ENCODE measurements around the gene FLAD1.

FLAD1 gene

DNA sequence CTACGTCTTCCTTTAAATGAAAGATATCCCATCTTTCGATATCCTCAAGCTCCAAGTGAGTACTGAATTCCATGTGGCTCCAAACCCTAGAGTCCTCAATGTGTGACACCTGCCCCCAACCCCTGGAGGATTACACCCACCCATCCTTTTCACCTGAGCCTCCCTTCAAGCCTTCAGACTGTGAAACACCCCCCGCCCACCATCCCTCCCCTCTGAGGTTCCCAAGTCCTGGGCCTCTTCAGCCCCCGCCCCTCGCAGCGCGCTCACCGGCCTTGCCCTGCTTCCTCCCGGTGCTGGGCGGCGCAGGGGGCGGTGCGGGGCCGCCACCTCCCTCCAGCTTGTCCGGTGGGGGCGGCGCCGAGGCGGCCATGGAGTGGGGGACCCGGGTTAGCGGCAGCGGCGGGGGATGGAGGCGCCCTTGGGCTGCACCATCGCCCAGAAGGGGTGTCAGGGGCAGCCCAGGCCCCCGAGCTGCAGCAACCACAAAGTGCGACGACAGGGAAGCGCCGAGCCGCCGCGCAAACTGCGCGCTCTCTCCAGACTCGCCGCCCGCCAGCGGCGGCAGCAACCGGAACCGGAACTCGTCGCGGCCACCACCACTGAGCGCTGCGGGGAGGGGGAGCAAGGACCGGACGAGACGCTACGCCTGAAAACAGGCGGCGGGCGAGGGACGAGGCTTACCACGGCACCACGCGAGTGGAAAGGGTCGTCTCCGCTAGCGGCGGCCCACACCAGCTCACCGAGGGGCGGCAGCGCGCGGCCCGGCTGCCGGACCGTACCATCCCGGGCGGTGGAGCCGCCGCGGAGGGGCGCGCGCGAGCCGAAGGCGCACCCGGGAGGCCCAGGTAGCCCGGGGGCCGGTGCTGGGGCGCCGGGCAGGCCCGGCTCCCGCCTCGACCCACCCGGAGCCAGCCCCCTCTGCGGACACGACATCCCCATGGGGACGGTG is 21.7 kb upstream of the FLAD1 start, which contains the start of gene PYGO2 (continued):
- TF ChIP-seq, protein P1, sequence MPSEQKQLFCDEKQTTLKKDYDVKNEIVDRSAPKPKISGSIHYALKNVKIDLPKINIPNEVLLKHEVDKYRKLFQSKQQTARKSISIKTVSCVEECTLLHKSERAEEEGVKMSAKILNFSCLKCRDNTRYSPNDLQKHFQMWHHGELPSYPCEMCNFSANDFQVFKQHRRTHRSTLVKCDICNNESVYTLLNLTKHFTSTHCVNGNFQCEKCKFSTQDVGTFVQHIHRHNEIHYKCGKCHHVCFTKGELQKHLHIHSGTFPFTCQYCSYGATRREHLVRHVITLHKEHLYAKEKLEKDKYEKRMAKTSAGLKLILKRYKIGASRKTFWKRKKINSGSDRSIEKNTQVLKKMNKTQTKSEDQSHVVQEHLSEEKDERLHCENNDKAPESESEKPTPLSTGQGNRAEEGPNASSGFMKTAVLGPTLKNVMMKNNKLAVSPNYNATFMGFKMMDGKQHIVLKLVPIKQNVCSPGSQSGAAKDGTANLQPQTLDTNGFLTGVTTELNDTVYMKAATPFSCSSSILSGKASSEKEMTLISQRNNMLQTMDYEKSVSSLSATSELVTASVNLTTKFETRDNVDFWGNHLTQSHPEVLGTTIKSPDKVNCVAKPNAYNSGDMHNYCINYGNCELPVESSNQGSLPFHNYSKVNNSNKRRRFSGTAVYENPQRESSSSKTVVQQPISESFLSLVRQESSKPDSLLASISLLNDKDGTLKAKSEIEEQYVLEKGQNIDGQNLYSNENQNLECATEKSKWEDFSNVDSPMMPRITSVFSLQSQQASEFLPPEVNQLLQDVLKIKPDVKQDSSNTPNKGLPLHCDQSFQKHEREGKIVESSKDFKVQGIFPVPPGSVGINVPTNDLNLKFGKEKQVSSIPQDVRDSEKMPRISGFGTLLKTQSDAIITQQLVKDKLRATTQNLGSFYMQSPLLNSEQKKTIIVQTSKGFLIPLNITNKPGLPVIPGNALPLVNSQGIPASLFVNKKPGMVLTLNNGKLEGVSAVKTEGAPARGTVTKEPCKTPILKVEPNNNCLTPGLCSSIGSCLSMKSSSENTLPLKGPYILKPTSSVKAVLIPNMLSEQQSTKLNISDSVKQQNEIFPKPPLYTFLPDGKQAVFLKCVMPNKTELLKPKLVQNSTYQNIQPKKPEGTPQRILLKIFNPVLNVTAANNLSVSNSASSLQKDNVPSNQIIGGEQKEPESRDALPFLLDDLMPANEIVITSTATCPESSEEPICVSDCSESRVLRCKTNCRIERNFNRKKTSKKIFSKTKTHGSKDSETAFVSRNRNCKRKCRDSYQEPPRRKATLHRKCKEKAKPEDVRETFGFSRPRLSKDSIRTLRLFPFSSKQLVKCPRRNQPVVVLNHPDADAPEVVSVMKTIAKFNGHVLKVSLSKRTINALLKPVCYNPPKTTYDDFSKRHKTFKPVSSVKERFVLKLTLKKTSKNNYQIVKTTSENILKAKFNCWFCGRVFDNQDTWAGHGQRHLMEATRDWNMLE (tag by site-specific recombination; conservative IDR thresholded peaks at IDR 0.05; ENCODE audit: low read depth) = 0 out of 2 replicates have a peak, but pooled peaks have one; percentile 12
- TF ChIP-seq, protein P2, sequence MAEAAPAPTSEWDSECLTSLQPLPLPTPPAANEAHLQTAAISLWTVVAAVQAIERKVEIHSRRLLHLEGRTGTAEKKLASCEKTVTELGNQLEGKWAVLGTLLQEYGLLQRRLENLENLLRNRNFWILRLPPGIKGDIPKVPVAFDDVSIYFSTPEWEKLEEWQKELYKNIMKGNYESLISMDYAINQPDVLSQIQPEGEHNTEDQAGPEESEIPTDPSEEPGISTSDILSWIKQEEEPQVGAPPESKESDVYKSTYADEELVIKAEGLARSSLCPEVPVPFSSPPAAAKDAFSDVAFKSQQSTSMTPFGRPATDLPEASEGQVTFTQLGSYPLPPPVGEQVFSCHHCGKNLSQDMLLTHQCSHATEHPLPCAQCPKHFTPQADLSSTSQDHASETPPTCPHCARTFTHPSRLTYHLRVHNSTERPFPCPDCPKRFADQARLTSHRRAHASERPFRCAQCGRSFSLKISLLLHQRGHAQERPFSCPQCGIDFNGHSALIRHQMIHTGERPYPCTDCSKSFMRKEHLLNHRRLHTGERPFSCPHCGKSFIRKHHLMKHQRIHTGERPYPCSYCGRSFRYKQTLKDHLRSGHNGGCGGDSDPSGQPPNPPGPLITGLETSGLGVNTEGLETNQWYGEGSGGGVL (tag by site-specific recombination; IDR thresholded peaks at IDR 0.05) = peak; percentile 90
- TF ChIP-seq ZNF311 (tag by site-specific recombination; IDR thresholded peaks at IDR 0.05; ENCODE audit: borderline replicate concordance) (no peak), ZNF175 (tag by site-specific recombination; IDR thresholded peaks at IDR 0.05) (no peak), ZEB2 (tag by site-specific recombination; IDR thresholded peaks at IDR 0.05) (peak; percentile 94), ZNF391 (tag by site-specific recombination; IDR thresholded peaks at IDR 0.05; ENCODE audit: borderline replicate concordance, low read depth) (peak; percentile 18; the same call in 1 of the 2 replicates), ZNF10 (tag by site-specific recombination; IDR thresholded peaks at IDR 0.05) (no peak), ZBTB1 (tag by site-specific recombination; IDR thresholded peaks at IDR 0.05) (no peak), ZNF660 (tag by site-specific recombination; IDR thresholded peaks at IDR 0.05) (peak; percentile 90), ZFP69B (tag by site-specific recombination; IDR thresholded peaks at IDR 0.05) (0 out of 2 replicates have a peak, but pooled peaks have one; percentile 48), ZNF146 (tag by site-specific recombination; IDR thresholded peaks at IDR 0.05) (0 out of 2 replicates have a peak, but pooled peaks have one; percentile 31), YY1 (tag by site-specific recombination; IDR thresholded peaks at IDR 0.05) (peak; percentile 77; the same call in 1 of the 2 replicates), ZNF549 (tag by site-specific recombination; IDR thresholded peaks at IDR 0.05) (no peak), ZNF133 (tag by site-specific recombination; IDR thresholded peaks at IDR 0.05) (no peak), GFI1B (tag by site-specific recombination; IDR thresholded peaks at IDR 0.05) (no peak), ZNF530 (tag by site-specific recombination; IDR thresholded peaks at IDR 0.05; ENCODE audit: low read depth) (no peak), ZNF521 (tag by site-specific recombination; IDR thresholded peaks at IDR 0.05) (no peak), ZNF670 (tag by site-specific recombination; IDR thresholded peaks at IDR 0.05; ENCODE audit: low read depth) (no peak)
- TF ChIP-seq, protein P3, sequence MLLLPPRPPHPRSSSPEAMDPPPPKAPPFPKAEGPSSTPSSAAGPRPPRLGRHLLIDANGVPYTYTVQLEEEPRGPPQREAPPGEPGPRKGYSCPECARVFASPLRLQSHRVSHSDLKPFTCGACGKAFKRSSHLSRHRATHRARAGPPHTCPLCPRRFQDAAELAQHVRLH (tag by site-specific recombination; IDR thresholded peaks at IDR 0.05) = peak; percentile 87
- TF ChIP-seq, protein P4, sequence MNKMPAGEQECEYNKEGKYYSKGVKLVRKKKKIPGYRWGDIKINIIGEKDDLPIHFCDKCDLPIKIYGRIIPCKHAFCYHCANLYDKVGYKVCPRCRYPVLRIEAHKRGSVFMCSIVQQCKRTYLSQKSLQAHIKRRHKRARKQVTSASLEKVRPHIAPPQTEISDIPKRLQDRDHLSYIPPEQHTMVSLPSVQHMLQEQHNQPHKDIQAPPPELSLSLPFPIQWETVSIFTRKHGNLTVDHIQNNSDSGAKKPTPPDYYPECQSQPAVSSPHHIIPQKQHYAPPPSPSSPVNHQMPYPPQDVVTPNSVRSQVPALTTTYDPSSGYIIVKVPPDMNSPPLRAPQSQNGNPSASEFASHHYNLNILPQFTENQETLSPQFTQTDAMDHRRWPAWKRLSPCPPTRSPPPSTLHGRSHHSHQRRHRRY (tag by site-specific recombination; IDR thresholded peaks at IDR 0.05) = no peak
- TF ChIP-seq, protein P5, sequence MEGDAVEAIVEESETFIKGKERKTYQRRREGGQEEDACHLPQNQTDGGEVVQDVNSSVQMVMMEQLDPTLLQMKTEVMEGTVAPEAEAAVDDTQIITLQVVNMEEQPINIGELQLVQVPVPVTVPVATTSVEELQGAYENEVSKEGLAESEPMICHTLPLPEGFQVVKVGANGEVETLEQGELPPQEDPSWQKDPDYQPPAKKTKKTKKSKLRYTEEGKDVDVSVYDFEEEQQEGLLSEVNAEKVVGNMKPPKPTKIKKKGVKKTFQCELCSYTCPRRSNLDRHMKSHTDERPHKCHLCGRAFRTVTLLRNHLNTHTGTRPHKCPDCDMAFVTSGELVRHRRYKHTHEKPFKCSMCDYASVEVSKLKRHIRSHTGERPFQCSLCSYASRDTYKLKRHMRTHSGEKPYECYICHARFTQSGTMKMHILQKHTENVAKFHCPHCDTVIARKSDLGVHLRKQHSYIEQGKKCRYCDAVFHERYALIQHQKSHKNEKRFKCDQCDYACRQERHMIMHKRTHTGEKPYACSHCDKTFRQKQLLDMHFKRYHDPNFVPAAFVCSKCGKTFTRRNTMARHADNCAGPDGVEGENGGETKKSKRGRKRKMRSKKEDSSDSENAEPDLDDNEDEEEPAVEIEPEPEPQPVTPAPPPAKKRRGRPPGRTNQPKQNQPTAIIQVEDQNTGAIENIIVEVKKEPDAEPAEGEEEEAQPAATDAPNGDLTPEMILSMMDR (tag by site-specific recombination; IDR thresholded peaks at IDR 0.05) = peak; percentile 87; the same call in 1 of the 2 replicates
- TF ChIP-seq, protein P6, sequence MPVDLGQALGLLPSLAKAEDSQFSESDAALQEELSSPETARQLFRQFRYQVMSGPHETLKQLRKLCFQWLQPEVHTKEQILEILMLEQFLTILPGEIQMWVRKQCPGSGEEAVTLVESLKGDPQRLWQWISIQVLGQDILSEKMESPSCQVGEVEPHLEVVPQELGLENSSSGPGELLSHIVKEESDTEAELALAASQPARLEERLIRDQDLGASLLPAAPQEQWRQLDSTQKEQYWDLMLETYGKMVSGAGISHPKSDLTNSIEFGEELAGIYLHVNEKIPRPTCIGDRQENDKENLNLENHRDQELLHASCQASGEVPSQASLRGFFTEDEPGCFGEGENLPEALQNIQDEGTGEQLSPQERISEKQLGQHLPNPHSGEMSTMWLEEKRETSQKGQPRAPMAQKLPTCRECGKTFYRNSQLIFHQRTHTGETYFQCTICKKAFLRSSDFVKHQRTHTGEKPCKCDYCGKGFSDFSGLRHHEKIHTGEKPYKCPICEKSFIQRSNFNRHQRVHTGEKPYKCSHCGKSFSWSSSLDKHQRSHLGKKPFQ (tag by site-specific recombination; IDR thresholded peaks at IDR 0.05) = 0 out of 2 replicates have a peak, but pooled peaks have one; percentile 11
- TF ChIP-seq, protein P7, sequence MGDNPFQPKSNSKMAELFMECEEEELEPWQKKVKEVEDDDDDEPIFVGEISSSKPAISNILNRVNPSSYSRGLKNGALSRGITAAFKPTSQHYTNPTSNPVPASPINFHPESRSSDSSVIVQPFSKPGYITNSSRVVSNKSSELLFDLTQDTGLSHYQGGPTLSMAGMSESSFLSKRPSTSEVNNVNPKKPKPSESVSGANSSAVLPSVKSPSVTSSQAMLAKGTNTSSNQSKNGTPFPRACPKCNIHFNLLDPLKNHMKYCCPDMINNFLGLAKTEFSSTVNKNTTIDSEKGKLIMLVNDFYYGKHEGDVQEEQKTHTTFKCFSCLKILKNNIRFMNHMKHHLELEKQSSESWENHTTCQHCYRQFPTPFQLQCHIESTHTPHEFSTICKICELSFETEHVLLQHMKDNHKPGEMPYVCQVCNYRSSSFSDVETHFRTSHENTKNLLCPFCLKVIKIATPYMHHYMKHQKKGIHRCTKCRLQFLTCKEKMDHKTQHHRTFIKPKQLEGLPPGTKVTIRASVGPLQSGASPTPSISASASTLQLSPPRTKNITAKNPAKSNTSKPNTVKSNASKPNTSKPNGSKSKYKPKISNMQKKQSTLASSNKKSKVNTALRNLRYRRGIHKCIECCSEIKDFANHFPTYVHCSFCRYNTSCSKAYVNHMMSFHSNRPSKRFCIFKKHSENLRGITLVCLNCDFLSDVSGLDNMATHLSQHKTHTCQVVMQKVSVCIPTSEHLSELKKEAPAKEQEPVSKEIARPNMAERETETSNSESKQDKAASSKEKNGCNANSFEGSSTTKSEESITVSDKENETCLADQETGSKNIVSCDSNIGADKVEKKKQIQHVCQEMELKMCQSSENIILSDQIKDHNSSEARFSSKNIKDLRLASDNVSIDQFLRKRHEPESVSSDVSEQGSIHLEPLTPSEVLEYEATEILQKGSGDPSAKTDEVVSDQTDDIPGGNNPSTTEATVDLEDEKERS (tag by site-specific recombination; IDR thresholded peaks at IDR 0.05) = no peak

Measured in HEK293 (cell line).